BLaER1 (cell line): Measurements from ENCODE around the gene RAI14.
"Not testable (repeated sequence)": the region's sequence is repeated elsewhere in the genome, so short reads cannot be mapped to it uniquely, and the experiment has no call there.

Experiments used
- H3K27ac ChIP-seq: shearing (Covaris generic); formaldehyde crosslinking; 2 replicates; pipeline ENCODE4 v1.8.1; 2022
- H3K27me3 ChIP-seq: shearing (Covaris generic); formaldehyde crosslinking; 2 replicates; pipeline ENCODE4 v1.8.1; 2022
- H3K36me3 ChIP-seq: shearing (Covaris generic); formaldehyde crosslinking; 2 replicates; pipeline ENCODE4 v1.8.1; 2022
- H3K4me1 ChIP-seq: shearing (Covaris generic); formaldehyde crosslinking; 2 replicates; pipeline ENCODE4 v1.8.1; 2022
- H3K4me2 ChIP-seq: shearing (Covaris generic); formaldehyde crosslinking; 2 replicates; pipeline ENCODE4 v1.8.1; 2022
- H3K4me3 ChIP-seq: shearing (Covaris generic); formaldehyde crosslinking; 2 replicates; pipeline ENCODE4 v1.8.1; 2022
- H3K9ac ChIP-seq: shearing (Covaris generic); formaldehyde crosslinking; 2 replicates; pipeline ENCODE4 v1.8.1; 2022
- H3K9me3 ChIP-seq: shearing (Covaris generic); formaldehyde crosslinking; 2 replicates; pipeline ENCODE4 v1.8.1; 2022
- H4K20me1 ChIP-seq: shearing (Covaris generic); formaldehyde crosslinking; 2 replicates; pipeline ENCODE4 v1.8.1; 2022
- Cebpa-rat ChIP-seq: shearing (Covaris generic); IDR thresholded peaks from 2 replicates; pipeline ENCODE4 v1.8.1; 2022

Gene RAI14

GRCh38 chr5:34826347-34826746 is 170.2 kb downstream of the RAI14 start:
- TF ChIP-seq Cebpa-rat, result no peak
- no peak overlapping the region for H3K9ac ChIP-seq
- H4K20me1 ChIP-seq, result no peaks in the 10 kb centered on the region
- no peak overlapping the region for H3K4me3 ChIP-seq
- H3K27ac ChIP-seq, result no peak overlapping the region
- no peaks in the 10 kb centered on the region for H3K27me3 ChIP-seq
- no peaks in the 10 kb centered on the region for H3K9me3 ChIP-seq
- no peaks in the 10 kb centered on the region for H3K4me1 ChIP-seq
- H3K4me2 ChIP-seq, result no peak overlapping the region
- H3K36me3 ChIP-seq, result peaks cover 81% of the 10 kb centered on the region

- H3K4me3 ChIP-seq, result no peak overlapping the region
- no peak overlapping the region for H3K27ac ChIP-seq
- peaks cover 83% of the 10 kb centered on the region for H3K36me3 ChIP-seq
- no peaks in the 10 kb centered on the region for H3K9me3 ChIP-seq
- H3K4me1 ChIP-seq, result no peaks in the 10 kb centered on the region
- H4K20me1 ChIP-seq, result no peaks in the 10 kb centered on the region
- TF ChIP-seq Cebpa-rat, result peak; percentile 59; the same call in 1 of the 2 replicates
- no peak overlapping the region for H3K9ac ChIP-seq
- H3K4me2 ChIP-seq, result no peak overlapping the region
- H3K27me3 ChIP-seq, result no peaks in the 10 kb centered on the region
Measured at GRCh38 chr5:34827588-34828506, 171.7 kb downstream of the RAI14 start.

- H3K4me2 ChIP-seq, H4K20me1 ChIP-seq, H3K4me3 ChIP-seq, H3K9me3 ChIP-seq, H3K27me3 ChIP-seq, H3K27ac ChIP-seq, H3K4me1 ChIP-seq, H3K9ac ChIP-seq: not testable (repeated sequence)
- H3K36me3 ChIP-seq, result peaks cover 53% of the 10 kb centered on the region
Measured at GRCh38 chr5:34830827-34831226, 174.7 kb downstream of the RAI14 start.

- Histone ChIP-seq H3K27me3 (no peaks in the 10 kb centered on the region), H3K4me1 (no peaks in the 10 kb centered on the region), H3K9ac (no peak overlapping the region), H3K4me3 (no peak overlapping the region), H3K27ac (no peak overlapping the region), H3K36me3 (peaks cover 50% of the 10 kb centered on the region), H3K9me3 (no peaks in the 10 kb centered on the region), H4K20me1 (no peaks in the 10 kb centered on the region), H3K4me2 (no peak overlapping the region)
- TF ChIP-seq Cebpa-rat, result no peak
Measured at GRCh38 chr5:34831303-34831702, 175.2 kb downstream of the RAI14 start.

- no peak overlapping the region for H3K4me2 ChIP-seq
- no peak overlapping the region for H3K9ac ChIP-seq
- H3K36me3 ChIP-seq, result peaks cover 38% of the 10 kb centered on the region
- no peak overlapping the region for H3K27ac ChIP-seq
- H3K27me3 ChIP-seq, result no peaks in the 10 kb centered on the region
- no peaks in the 10 kb centered on the region for H3K4me1 ChIP-seq
- H3K9me3 ChIP-seq, result no peaks in the 10 kb centered on the region
- no peak overlapping the region for H3K4me3 ChIP-seq
- no peak for TF ChIP-seq Cebpa-rat
- no peaks in the 10 kb centered on the region for H4K20me1 ChIP-seq
Measured at GRCh38 chr5:34832568-34832967, 176.4 kb downstream of the RAI14 start.

- peaks cover 32% of the 10 kb centered on the region for H3K36me3 ChIP-seq
- H3K27ac ChIP-seq, result no peak overlapping the region
- no peak for TF ChIP-seq Cebpa-rat
- no peak overlapping the region for H3K4me2 ChIP-seq
- H3K9me3 ChIP-seq, result no peaks in the 10 kb centered on the region
- H4K20me1 ChIP-seq, result no peaks in the 10 kb centered on the region
- no peak overlapping the region for H3K9ac ChIP-seq
- no peaks in the 10 kb centered on the region for H3K27me3 ChIP-seq
- H3K4me3 ChIP-seq, result no peak overlapping the region
- no peaks in the 10 kb centered on the region for H3K4me1 ChIP-seq
Measured at GRCh38 chr5:34833090-34833489, 177.0 kb downstream of the RAI14 start.

GRCh38 chr5:34833976-34834793 is 178.1 kb downstream of the RAI14 start:
- no peak overlapping the region for H3K4me3 ChIP-seq
- H3K9me3 ChIP-seq, result no peaks in the 10 kb centered on the region
- H3K4me1 ChIP-seq, result peaks cover 6% of the 10 kb centered on the region; the same call in 1 of the 2 replicates
- no peak for TF ChIP-seq Cebpa-rat
- H3K9ac ChIP-seq, result no peak overlapping the region
- H3K4me2 ChIP-seq, result no peak overlapping the region
- H3K27ac ChIP-seq, result no peak overlapping the region
- no peaks in the 10 kb centered on the region for H4K20me1 ChIP-seq
- H3K36me3 ChIP-seq, result peaks cover 25% of the 10 kb centered on the region
- no peaks in the 10 kb centered on the region for H3K27me3 ChIP-seq

- peaks cover 11% of the 10 kb centered on the region for H3K4me1 ChIP-seq
- H3K27me3 ChIP-seq, result no peaks in the 10 kb centered on the region
- H3K9ac ChIP-seq, result no peak overlapping the region
- H4K20me1 ChIP-seq, result no peaks in the 10 kb centered on the region
- TF ChIP-seq Cebpa-rat, result no peak
- no peak overlapping the region for H3K4me2 ChIP-seq
- no peaks in the 10 kb centered on the region for H3K9me3 ChIP-seq
- no peak overlapping the region for H3K4me3 ChIP-seq
- H3K27ac ChIP-seq, result no peak overlapping the region
- H3K36me3 ChIP-seq, result peaks cover 19% of the 10 kb centered on the region
Measured at GRCh38 chr5:34834794-34835089, 178.6 kb downstream of the RAI14 start.

- Histone ChIP-seq H3K4me2 (no peak overlapping the region), H3K9me3 (no peaks in the 10 kb centered on the region), H3K36me3 (peaks cover 10% of the 10 kb centered on the region), H4K20me1 (no peaks in the 10 kb centered on the region), H3K4me1 (peaks cover 14% of the 10 kb centered on the region), H3K27me3 (no peaks in the 10 kb centered on the region), H3K9ac (no peak overlapping the region), H3K4me3 (no peak overlapping the region), H3K27ac (no peak overlapping the region)
- TF ChIP-seq Cebpa-rat, result no peak
Measured at GRCh38 chr5:34835664-34836063, 179.5 kb downstream of the RAI14 start.
